HG03354 (cell line): ENCODE results near the gene ANXA1.
A peak's percentile ranks its signal among the peaks of the same experiment; 100 is the strongest.
"Not testable (repeated sequence)": the region's sequence is repeated elsewhere in the genome, so short reads cannot be mapped to it uniquely, and the experiment has no call there.

ENCODE experiments used
- ATAC-seq: cut with Tn5 transposase; IDR thresholded peaks from one replicate; pipeline ENCODE4 v1.9.1; 2021; ENCODE audit warnings: mild to moderate bottlenecking; ENCODE audit not compliant: unreplicated experiment, poor library complexity, severe bottlenecking

The ANXA1 gene

GRCh38 chr9:73162987-73163768, 11.5 kb downstream of the ANXA1 start:
- ATAC-seq: no peak

GRCh38 chr9:73165911-73166310, 14.2 kb downstream of the ANXA1 start:
- ATAC-seq: no peak

- no peak for ATAC-seq
These were observed 14.8 kb downstream of the ANXA1 start for GRCh38 chr9:73166468-73166867.

GRCh38 chr9:73167614-73168013, 15.9 kb downstream of the ANXA1 start:
- ATAC-seq: peak; percentile 71

GRCh38 chr9:73168298-73168934, 16.8 kb downstream of the ANXA1 start:
- no peak for ATAC-seq

GRCh38 chr9:73170185-73170957, 18.7 kb downstream of the ANXA1 start:
- ATAC-seq: no peak

GRCh38 chr9:73172901-73173215, 21.2 kb downstream of the ANXA1 start:
- no peak for ATAC-seq

GRCh38 chr9:73173557-73174329, 22.1 kb downstream of the ANXA1 start:
- no peak for ATAC-seq

GRCh38 chr9:73174330-73174980, 22.8 kb downstream of the ANXA1 start:
- no peak for ATAC-seq

- no peak for ATAC-seq
These were observed 24.8 kb downstream of the ANXA1 start for GRCh38 chr9:73176450-73176875.

GRCh38 chr9:73178044-73178443, 26.4 kb downstream of the ANXA1 start:
- no peak for ATAC-seq

GRCh38 chr9:73179589-73179988, 27.9 kb downstream of the ANXA1 start:
- ATAC-seq: peak; percentile 78

- no peak for ATAC-seq
These were observed 28.7 kb downstream of the ANXA1 start for GRCh38 chr9:73180403-73180802.

GRCh38 chr9:73182928-73183327, 31.3 kb downstream of the ANXA1 start:
- ATAC-seq: no peak

- ATAC-seq: no peak
These were observed 31.8 kb downstream of the ANXA1 start for GRCh38 chr9:73183428-73183827.

- ATAC-seq: no peak
These were observed 32.5 kb downstream of the ANXA1 start for GRCh38 chr9:73183917-73184861.

- ATAC-seq: not testable (repeated sequence)
These were observed 39.4 kb downstream of the ANXA1 start for GRCh38 chr9:73191109-73191508.

GRCh38 chr9:73194284-73194683, 42.6 kb downstream of the ANXA1 start:
- no peak for ATAC-seq
